Tibial nerve (tissue), 4 donors: ENCODE measurements around the gene TES. TPM values are rescaled to one million over a fixed set of nuclear protein-coding genes. Genes with fewer than 3 reads are reported as not detected.

Experiments used
- DNase-seq, 2 donors: peaks; one replicate each; pipeline ENCODE4 v3.0.0-alpha.2; 2019; ENCODE audit warnings: low spot score in 2 of 2
- H3K27ac ChIP-seq, 4 donors: fragments of 200-600 bp; sonication (generic) in 3 of 4; one replicate each; pipeline ENCODE4 v1.5.1; 2017 to 2019; ENCODE audit warnings: mild to moderate bottlenecking in 1 of 4
- H3K27me3 ChIP-seq, 2 donors: fragments of 200-600 bp; sonication (generic) in 1 of 2; one replicate each; pipeline versions ENCODE4 v1.5.1 to v1.6.0; 2017 to 2019
- H3K36me3 ChIP-seq, 3 donors: fragments of 200-600 bp; sonication (generic); one replicate each; pipeline ENCODE4 v1.5.1; 2018 to 2019
- H3K4me1 ChIP-seq, 4 donors: fragments of 200-600 bp; sonication (generic) in 3 of 4; one replicate each; pipeline ENCODE4 v1.5.1; 2017 to 2019
- H3K4me3 ChIP-seq, 4 donors: fragments of 200-600 bp; sonication (generic) in 3 of 4; one replicate each; pipeline ENCODE4 v1.5.1; 2017 to 2019; ENCODE audit warnings: mild to moderate bottlenecking in 1 of 4, moderate library complexity in 1 of 4
- H3K9me3 ChIP-seq, 4 donors: fragments of 200-600 bp; sonication (generic) in 3 of 4; one replicate each; pipeline ENCODE4 v1.5.1; 2017 to 2019
- EP300 ChIP-seq, 2 donors: sonication (generic); formaldehyde crosslinking; IDR thresholded peaks; one replicate each; pipeline ENCODE4 v1.6.1; 2017; ENCODE audit warnings: antibody characterized with exemption in 2 of 2, mild to moderate bottlenecking in 1 of 2
- POLR2A ChIP-seq, 2 donors: fragments of 450-650 bp; IDR thresholded peaks; one replicate each; pipeline ENCODE4 v1.6.1; 2017; ENCODE audit warnings: antibody characterized with exemption in 2 of 2, mild to moderate bottlenecking in 2 of 2, moderate library complexity in 2 of 2
- WGBS, 2 donors: methylation state at CpG; one replicate each; pipeline ENCODE4 v1.1.5; 2018; 5-methylcytosine and 5-hydroxymethylcytosine counted together
- total RNA-seq, 4 donors: library from RNA; depleted of rRNA; stranded (reverse); fragments of >200 nt; gene quantifications; one replicate each; pipeline ENCODE4 v1.1.0, GENCODE V29; 2016
- TF ChIP-seq, protein P1 (sequence below), 5 experiments: fragments of 200-600 bp in 3 of 5; fragments of 450-650 bp in 2 of 5; sonication (generic) in 3 of 5; IDR thresholded peaks; one replicate each; pipeline ENCODE4 v1.5.1; 2016 to 2019; ENCODE audit warnings: antibody characterized with exemption in 5 of 5, mild to moderate bottlenecking in 3 of 5, moderate library complexity in 2 of 5

The TES gene
- total RNA-seq, 4 donors from 2014 or later = 18.6 to 28.3 (median 24.2) TPM

DNA sequence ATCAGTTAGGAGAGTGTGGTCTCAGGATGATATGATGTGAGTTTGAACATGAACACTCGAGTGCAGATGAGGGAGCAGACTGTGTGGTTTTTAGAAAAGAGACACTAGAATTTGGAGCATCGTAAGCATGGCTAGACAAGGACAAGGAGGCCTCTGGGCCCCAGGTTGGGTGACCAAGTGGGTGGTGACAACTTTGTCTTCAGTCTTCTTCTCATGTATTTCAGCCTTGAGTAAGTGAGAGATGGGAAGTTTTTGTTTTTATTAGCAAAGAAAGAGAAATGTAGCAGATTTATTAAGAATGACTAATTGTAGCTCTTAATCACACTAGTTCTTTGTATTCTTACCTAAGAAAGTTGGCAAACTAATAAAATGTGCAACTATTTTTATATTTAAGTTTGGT, 16.3 kb downstream of the TES start:
- H3K27ac ChIP-seq = no peak overlapping the region
- TF ChIP-seq POLR2A (IDR thresholded peaks at IDR 0.05) = no peak
- TF ChIP-seq, protein P1, sequence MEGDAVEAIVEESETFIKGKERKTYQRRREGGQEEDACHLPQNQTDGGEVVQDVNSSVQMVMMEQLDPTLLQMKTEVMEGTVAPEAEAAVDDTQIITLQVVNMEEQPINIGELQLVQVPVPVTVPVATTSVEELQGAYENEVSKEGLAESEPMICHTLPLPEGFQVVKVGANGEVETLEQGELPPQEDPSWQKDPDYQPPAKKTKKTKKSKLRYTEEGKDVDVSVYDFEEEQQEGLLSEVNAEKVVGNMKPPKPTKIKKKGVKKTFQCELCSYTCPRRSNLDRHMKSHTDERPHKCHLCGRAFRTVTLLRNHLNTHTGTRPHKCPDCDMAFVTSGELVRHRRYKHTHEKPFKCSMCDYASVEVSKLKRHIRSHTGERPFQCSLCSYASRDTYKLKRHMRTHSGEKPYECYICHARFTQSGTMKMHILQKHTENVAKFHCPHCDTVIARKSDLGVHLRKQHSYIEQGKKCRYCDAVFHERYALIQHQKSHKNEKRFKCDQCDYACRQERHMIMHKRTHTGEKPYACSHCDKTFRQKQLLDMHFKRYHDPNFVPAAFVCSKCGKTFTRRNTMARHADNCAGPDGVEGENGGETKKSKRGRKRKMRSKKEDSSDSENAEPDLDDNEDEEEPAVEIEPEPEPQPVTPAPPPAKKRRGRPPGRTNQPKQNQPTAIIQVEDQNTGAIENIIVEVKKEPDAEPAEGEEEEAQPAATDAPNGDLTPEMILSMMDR (IDR thresholded peaks at IDR 0.05) = no peak
- no peak for TF ChIP-seq EP300 (IDR thresholded peaks at IDR 0.05)
- no peaks in the 10 kb centered on the region for H3K9me3 ChIP-seq
- WGBS, 2 donors = 86% methylated on average over 2 of the region's 2 CpGs
- peaks cover 0 to 42% (median 16%) of the 10 kb centered on the region in 4 donors for H3K4me1 ChIP-seq
- no peaks in the 10 kb centered on the region for H3K27me3 ChIP-seq
- H3K4me3 ChIP-seq = no peak overlapping the region
- no peaks in the 10 kb centered on the region for H3K36me3 ChIP-seq
- no peak for DNase-seq

DNA sequence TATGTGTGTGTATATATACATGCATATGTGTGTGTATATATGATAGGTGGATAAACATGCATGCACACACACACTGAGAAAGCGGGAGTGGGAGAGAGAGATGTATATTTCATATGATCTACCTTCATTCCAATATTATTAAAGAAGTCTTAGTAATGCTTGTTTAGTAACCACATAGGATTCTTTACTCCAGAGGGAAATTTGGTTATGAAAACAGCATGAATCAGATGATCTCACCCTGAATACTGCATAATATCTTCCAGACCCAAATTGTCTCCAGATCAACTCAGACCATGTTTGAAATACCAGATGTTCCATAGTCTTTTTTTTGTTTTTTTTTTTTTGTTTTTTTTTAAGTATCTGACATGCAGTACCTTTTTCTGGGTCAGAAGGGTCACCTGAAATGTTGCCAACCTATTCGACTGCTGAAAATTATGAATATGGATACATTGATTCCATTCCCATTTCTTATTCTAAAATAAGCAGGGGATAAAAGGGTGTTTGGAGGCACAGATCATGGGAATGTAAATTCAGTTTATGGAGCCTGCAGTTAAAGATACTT, 17.4 kb downstream of the TES start:
- Histone ChIP-seq H3K9me3 (no peaks in the 10 kb centered on the region), H3K27me3 (no peaks in the 10 kb centered on the region), H3K4me3 (no peak overlapping the region), H3K36me3 (no peaks in the 10 kb centered on the region), H3K27ac (no peak overlapping the region), H3K4me1 (peaks cover 0 to 53% (median 22%) of the 10 kb centered on the region in 4 donors)
- TF ChIP-seq, protein P1 (IDR thresholded peaks at IDR 0.05) = no peak
- TF ChIP-seq EP300 (IDR thresholded peaks at IDR 0.05) (no peak), POLR2A (IDR thresholded peaks at IDR 0.05) (no peak)
- DNase-seq = no peak
- 60 to 62% methylated on average over 2 of the region's 2 CpGs for WGBS, 2 donors

DNA sequence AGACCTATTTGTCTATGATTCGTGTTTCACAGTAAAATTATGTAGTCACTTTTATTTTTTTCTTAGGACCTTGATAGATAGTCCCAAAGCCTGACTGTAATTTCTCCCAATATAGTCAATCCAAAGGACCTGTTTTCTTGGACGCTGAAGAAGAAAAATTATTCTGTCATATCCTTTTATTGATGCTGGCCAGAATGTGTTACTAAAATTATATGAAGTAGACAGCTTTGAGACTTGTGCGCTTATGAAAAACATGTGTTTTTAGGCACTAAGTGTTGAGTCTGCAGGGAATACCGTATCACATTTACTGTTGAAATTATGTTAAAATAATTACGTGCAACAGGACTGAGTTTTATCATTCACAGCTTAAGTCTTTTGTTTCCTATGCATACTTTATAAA, 17.9 kb downstream of the TES start:
- DNase-seq = no peak
- no peaks in the 10 kb centered on the region for H3K9me3 ChIP-seq
- TF ChIP-seq, protein P1 (IDR thresholded peaks at IDR 0.05) = no peak
- TF ChIP-seq EP300 (IDR thresholded peaks at IDR 0.05) = no peak
- no peak for TF ChIP-seq POLR2A (IDR thresholded peaks at IDR 0.05)
- H3K27me3 ChIP-seq = no peaks in the 10 kb centered on the region
- no peak overlapping the region for H3K27ac ChIP-seq
- H3K4me3 ChIP-seq = no peak overlapping the region
- H3K4me1 ChIP-seq = peaks cover 0 to 57% (median 22%) of the 10 kb centered on the region in 4 donors
- WGBS, 2 donors = 56 to 57% methylated on average over 5 of the region's 5 CpGs
- H3K36me3 ChIP-seq = no peaks in the 10 kb centered on the region

DNA sequence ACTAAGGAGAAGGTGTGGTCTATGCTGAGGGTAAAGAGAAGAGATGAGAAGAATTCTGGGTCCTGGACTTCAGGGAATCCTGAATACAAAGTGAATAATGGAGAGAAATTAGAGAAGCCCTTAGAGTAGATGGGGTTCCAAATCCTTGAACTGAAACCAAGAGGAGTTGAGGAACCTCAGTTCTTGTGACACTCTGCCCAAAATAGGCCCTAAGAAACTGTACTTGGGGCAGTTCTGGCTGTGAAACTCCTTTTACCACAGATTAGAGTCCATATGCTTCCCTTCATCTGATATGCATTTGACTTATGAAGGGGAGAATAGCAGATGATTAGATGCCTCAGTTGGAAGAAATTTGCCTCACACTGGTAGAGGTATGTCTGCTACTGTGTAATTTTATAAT, 19.0 kb downstream of the TES start:
- no peak overlapping the region for H3K4me3 ChIP-seq
- no peak for DNase-seq
- peaks cover 0 to 57% (median 22%) of the 10 kb centered on the region in 4 donors for H3K4me1 ChIP-seq
- H3K9me3 ChIP-seq = no peaks in the 10 kb centered on the region
- no peaks in the 10 kb centered on the region for H3K27me3 ChIP-seq
- H3K36me3 ChIP-seq = no peaks in the 10 kb centered on the region
- TF ChIP-seq, protein P1 (IDR thresholded peaks at IDR 0.05) = no peak
- TF ChIP-seq EP300 (IDR thresholded peaks at IDR 0.05) (no peak), POLR2A (IDR thresholded peaks at IDR 0.05) (no peak)
- H3K27ac ChIP-seq = peak overlapping the region in 2 of 4 donors; percentile 58 to 70

DNA sequence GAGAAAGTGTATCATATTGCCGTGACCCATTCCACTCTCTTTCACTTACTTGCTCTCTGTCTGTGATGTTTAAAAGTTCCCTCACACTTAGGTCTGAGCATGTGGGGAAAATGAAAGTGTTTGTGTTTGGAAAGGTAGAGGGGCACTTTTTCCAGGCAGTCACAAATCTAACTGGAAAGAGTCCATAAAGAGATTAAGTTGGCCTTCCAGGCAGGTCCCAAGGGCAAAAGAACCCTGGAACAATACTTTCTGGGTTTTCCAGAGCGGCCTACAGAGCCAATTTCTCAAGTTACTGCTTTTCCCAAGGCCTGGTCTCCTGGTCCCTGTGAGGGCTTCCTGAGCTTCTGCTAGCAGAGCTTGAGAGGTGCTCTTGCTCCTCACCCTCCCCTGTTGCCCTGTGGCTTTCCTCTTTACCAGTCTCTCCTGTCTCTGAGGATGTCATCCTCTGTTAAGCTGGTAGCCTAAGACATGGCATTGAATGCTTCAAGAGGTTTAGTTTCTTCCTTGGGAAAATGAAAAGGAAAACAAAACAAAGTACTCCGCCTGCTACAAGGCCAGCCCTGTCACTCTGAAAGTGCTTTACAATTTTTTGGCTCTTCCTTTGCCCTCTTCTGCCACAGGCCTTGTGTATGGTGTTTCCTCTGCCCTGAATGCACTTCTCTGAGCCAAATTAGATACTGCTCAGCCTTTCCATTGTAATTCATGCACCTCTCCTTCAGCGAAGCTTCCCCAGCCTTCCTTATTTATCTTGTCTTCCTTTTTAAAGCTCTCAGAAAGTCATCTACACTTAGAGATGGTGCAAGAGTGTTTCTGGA, 20.1 kb downstream of the TES start:
- Histone ChIP-seq H3K9me3 (no peaks in the 10 kb centered on the region), H3K27ac (peak overlapping the region in 3 of 4 donors; percentile 17 to 81 (median 70)), H3K36me3 (no peaks in the 10 kb centered on the region), H3K4me3 (no peak overlapping the region), H3K27me3 (no peaks in the 10 kb centered on the region), H3K4me1 (peaks cover 0 to 57% (median 22%) of the 10 kb centered on the region in 4 donors)
- TF ChIP-seq, protein P1 (IDR thresholded peaks at IDR 0.05) = no peak
- no peak for DNase-seq
- 72 to 84% methylated on average over 4 of the region's 4 CpGs for WGBS, 2 donors
